ENCODE results near the gene NENF. TPM values are rescaled to one million over a fixed set of nuclear protein-coding genes. Genes with fewer than 3 reads are reported as not detected.
A peak's percentile ranks its signal among the peaks of the same experiment; 100 is the strongest.

The NENF gene
- total RNA-seq, 2 donors from 2014 or later, result 18.9 to 31.8 TPM

DNA sequence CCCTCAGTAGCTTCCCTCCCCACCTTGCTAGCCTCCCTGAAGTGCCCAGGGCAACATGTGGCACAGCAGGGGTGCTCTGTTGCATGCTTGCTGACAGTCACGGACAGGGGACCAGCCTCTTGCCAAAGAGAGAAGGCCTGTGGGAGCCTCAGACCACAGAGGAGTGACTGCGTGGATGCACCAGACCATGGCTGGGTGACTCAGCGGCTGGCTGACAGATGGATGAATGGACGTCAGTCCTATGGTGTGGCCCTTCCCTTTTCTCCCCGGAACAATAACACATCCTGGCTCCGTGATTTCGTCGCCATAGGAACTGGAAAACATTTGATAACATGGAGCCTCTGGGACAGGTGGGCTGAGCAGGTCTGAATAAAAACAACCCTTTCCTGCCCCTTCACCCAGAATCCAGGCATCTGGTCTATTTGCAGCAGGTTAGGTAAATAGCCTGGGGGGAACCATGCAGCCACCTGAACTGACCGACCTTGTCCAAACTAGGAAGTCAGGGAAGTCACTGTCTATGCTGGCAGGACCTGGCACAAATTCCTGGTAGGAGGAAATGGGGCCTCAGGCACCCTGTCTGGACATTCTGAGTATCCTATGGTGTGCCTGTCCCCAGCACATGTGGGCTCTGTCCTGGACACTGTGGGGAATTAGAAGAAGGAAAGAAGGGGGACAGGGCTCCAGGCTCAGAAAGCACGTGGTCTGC, 53.3 kb downstream of the NENF start:
- DNase-seq (ENCODE audit: low spot score) (peak; percentile 39), ATAC-seq (peak in 1 of 2 donors; percentile 31)
- Mint-ChIP-seq H3K4me1 (ENCODE audit: low read depth in 2 of 2) (peaks cover 16% of the 10 kb centered on the region in 2 donors), H3K9me3 (no peaks in the 10 kb centered on the region), H3K27me3 (no peaks in the 10 kb centered on the region), H3K4me3 (no peak overlapping the region), H3K27ac (no peak overlapping the region), H3K36me3 (no peaks in the 10 kb centered on the region)

DNA sequence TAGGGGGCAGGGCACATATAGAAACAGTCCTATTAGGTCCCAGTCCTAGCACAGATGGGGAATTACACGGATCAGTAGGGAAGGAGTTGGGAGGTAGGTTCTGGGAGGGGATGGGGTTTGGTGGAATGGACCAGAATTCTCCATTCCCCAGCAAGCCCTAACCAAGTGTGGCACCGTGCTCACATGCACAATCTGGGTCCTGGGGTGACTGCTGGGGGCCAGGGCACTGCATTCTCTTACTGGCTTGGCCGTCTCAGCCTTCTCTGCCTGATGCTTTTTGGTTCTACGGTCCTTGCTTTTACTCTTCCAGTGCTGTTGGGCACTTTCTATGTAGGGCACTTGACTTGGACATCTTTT, 53.9 kb downstream of the NENF start:
- ATAC-seq, result no peak
- no peak overlapping the region for H3K27ac Mint-ChIP-seq
- peaks cover 15% of the 10 kb centered on the region in 2 donors for H3K4me1 Mint-ChIP-seq (ENCODE audit: low read depth in 2 of 2)
- no peak overlapping the region for H3K4me3 Mint-ChIP-seq
- peak; percentile 31 for DNase-seq (ENCODE audit: low spot score)
- H3K27me3 Mint-ChIP-seq, result peaks cover 0 to under 1% of the 10 kb centered on the region in 2 donors
- no peaks in the 10 kb centered on the region for H3K9me3 Mint-ChIP-seq
- no peaks in the 10 kb centered on the region for H3K36me3 Mint-ChIP-seq

DNA sequence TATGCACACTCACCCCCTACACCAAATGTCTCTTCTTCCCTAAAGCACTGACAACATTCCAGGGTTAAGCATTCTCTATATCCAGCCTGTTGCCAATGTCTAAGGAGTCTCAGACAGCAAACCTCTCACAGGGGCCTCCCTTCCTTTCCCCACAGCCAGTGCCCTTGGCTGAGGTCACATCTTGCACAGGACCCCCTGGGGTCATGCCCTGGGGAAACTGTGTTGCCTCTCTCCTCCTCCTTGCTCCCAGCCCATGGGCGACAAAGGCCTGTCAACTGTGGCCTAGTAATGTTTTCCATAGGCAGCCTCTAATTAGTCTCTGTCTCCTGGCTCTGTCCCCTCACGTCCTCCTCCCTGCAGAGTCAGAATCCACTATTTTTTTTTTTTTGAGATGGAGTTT, 54.6 kb downstream of the NENF start:
- peaks cover 8% of the 10 kb centered on the region in 2 donors for H3K4me1 Mint-ChIP-seq (ENCODE audit: low read depth in 2 of 2)
- no peak for DNase-seq (ENCODE audit: low spot score)
- H3K4me3 Mint-ChIP-seq, result no peak overlapping the region
- no peak overlapping the region for H3K27ac Mint-ChIP-seq
- no peaks in the 10 kb centered on the region for H3K36me3 Mint-ChIP-seq
- H3K9me3 Mint-ChIP-seq, result no peaks in the 10 kb centered on the region
- H3K27me3 Mint-ChIP-seq, result peaks cover 0 to 5% of the 10 kb centered on the region in 2 donors
- ATAC-seq, result no peak

DNA sequence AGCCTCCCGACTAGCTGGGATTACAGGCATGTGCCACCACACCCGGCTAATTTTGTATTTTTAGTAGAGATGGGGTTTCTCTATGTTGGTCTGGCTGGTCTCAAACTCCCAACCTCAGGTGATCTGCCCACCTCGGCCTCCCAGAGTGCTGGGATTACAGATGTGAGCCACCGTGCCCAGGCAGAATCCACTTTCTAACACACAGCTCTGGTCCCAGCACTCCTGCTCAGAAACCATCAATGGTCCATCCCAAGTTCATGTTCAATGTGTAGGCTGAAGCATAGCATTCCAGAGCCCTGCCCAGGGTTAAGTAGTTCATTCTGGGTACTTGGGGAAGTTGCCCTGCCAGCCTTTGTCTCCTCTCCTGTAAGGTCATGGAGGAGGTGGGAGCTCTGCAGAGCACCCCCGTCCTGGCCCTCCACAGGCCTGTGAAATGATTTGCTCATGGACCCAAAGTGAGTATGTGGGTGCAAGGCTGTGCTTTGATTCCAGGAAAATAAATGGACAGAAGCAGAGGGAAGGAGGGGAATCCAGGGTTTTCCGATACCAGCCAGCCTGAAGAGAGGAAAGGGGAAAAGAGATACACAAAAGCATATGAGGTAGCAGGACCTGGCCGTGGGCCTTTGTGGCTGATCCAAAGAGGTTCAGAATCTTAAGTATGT, 55.2 kb downstream of the NENF start:
- Mint-ChIP-seq H3K36me3 (no peaks in the 10 kb centered on the region), H3K27me3 (peaks cover 0 to 5% of the 10 kb centered on the region in 2 donors), H3K4me1 (ENCODE audit: low read depth in 2 of 2) (peaks cover 8% of the 10 kb centered on the region in 2 donors), H3K27ac (peak overlapping the region in 1 of 2 donors; percentile 32), H3K9me3 (no peaks in the 10 kb centered on the region), H3K4me3 (no peak overlapping the region)
- peak; percentile 18 for DNase-seq (ENCODE audit: low spot score)
- no peak for ATAC-seq

DNA sequence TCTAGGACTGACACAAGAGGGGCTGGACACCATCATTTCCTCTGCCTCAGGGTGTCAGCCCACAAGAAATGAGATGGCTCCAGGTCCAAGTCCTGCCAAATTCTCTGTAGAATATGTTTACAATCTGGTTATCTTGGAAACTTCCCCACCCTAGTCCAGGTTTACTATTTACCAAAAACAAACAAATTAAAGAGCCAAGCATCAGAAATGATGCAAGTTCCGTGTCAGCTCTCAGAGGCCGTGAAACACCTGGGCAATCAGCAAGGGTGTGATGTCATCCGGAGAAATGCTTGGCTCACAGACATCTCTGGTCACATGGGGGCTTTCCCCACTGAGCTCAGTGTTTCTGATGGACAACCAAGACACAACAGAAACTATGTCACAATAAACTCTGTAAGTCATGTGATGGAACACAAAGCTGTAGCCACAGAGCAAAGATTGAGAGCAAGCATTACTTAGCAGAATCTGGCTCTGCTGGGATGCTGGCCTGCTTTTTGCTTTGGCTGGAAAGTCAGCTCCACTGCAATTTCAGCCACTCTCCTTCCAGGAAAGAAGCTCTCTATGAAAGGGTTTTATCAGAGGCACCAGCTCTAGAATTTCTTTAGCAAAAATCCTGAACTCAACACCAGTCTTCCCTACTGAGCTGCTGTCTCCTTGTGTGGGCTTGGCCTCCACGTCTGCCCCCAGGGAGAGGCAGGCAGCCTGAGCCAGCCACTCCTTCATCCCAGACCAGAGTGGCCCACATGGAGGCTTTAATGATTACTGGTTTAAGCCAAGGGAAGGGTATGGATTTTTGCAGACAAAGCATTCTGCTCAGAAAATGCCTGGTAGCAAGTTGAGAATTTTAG, 55.9 kb downstream of the NENF start:
- no peak overlapping the region for H3K4me3 Mint-ChIP-seq
- peaks cover 0 to 5% of the 10 kb centered on the region in 2 donors for H3K27me3 Mint-ChIP-seq
- DNase-seq (ENCODE audit: low spot score), result peak; percentile 69
- peak; percentile 78 for ATAC-seq
- H3K4me1 Mint-ChIP-seq (ENCODE audit: low read depth in 2 of 2), result peaks cover 8% of the 10 kb centered on the region in 2 donors
- no peaks in the 10 kb centered on the region for H3K36me3 Mint-ChIP-seq
- H3K9me3 Mint-ChIP-seq, result no peaks in the 10 kb centered on the region
- H3K27ac Mint-ChIP-seq, result peak overlapping the region in 1 of 2 donors; percentile 32

DNA sequence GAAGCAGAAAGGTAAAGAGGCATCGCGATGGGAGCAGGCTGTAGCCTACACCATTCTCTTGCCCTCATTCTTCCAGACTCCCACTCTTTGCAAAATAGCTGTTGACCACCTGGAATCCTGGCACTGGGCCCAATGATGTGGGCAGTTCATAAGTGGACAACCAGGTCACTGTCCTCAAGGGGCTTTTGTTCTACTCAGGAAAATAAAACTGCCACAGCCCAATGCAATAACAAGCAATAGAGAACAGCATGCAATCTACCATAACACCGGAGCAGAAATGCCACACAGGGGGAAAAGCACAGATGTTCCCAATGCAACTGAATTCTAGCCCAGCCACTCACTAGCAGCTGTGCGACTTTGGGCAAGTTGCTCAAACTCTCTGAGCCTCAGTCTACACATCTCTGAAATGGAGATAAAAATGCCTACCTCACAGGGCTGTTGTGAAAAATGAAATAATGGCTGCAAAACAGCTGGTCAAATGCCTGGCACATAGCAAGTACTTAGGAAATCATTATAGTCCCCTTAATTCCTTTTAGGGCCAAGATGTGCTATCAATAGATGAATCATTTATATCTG, 56.7 kb downstream of the NENF start:
- Mint-ChIP-seq H3K4me3 (no peak overlapping the region), H3K9me3 (no peaks in the 10 kb centered on the region), H3K4me1 (ENCODE audit: low read depth in 2 of 2) (peaks cover 5 to 8% of the 10 kb centered on the region in 2 donors), H3K36me3 (no peaks in the 10 kb centered on the region), H3K27ac (no peak overlapping the region), H3K27me3 (peaks cover 0 to 5% of the 10 kb centered on the region in 2 donors)
- peak; percentile 48 for DNase-seq (ENCODE audit: low spot score)
- ATAC-seq, result no peak

DNA sequence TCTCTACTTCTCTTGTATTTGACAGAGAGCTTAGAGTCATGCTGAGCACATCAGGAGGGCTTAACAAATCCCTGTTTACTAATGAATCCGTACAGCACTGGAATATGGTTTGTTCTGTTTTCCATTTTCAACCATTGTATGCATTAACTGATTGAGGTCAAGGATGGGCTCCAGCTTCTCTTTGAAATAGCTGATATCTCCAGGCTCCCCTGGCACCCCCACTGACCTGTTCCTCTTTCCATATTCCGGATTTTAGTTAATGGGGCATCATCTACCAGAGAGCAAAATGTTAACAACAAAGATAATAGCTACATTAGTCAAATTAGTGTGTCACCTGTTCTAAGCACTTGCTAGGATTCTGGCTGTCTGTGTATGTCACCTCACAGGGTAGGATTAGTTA, 57.6 kb downstream of the NENF start:
- DNase-seq (ENCODE audit: low spot score) (peak; percentile 13), ATAC-seq (no peak)
- Mint-ChIP-seq H3K4me3 (no peak overlapping the region), H3K27ac (no peak overlapping the region), H3K4me1 (ENCODE audit: low read depth in 2 of 2) (peaks cover 5 to 8% of the 10 kb centered on the region in 2 donors), H3K27me3 (peaks cover 0 to 5% of the 10 kb centered on the region in 2 donors), H3K9me3 (no peaks in the 10 kb centered on the region), H3K36me3 (no peaks in the 10 kb centered on the region)

DNA sequence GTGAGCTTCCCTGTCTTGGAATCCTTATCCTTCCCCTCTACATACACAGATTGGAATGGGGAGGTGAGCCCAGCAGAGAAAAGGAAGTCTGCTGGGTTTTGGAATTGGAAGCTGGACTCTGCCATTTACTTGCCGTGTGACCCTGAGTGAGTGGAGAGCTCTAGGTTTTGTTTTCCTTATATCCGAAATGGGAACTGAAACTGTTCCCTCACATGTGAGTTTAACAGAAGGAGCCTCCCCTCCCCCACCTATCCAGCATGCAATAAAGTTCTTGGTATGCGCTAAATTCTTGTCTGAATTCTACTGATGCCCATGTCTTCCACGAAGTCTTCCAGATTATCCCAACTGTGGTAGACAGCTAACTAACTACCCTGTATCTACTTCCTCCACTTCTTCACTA, 58.7 kb downstream of the NENF start:
- no peaks in the 10 kb centered on the region for H3K36me3 Mint-ChIP-seq
- H3K9me3 Mint-ChIP-seq, result no peaks in the 10 kb centered on the region
- DNase-seq (ENCODE audit: low spot score) (no peak), ATAC-seq (no peak)
- peaks cover 5 to 8% of the 10 kb centered on the region in 2 donors for H3K4me1 Mint-ChIP-seq (ENCODE audit: low read depth in 2 of 2)
- no peak overlapping the region for H3K27ac Mint-ChIP-seq
- H3K4me3 Mint-ChIP-seq, result no peak overlapping the region
- H3K27me3 Mint-ChIP-seq, result peaks cover 5 to 7% of the 10 kb centered on the region in 2 donors

Other genes starting within 250 kb of the NENF start
- 10 to 100 TPM; 32.7 to 37.6 TPM for gene PPP2R5A, start 147.5 kb upstream of the NENF start, total RNA-seq
- 10 to 100 TPM; 11.8 to 26.6 TPM for gene PACC1, start 18.0 kb upstream of the NENF start, total RNA-seq
- 10 to 100 TPM; 15.4 to 16.9 TPM for gene ATF3, start 175.8 kb downstream of the NENF start, total RNA-seq